ENCODE data around the gene OPA3.

DNA sequence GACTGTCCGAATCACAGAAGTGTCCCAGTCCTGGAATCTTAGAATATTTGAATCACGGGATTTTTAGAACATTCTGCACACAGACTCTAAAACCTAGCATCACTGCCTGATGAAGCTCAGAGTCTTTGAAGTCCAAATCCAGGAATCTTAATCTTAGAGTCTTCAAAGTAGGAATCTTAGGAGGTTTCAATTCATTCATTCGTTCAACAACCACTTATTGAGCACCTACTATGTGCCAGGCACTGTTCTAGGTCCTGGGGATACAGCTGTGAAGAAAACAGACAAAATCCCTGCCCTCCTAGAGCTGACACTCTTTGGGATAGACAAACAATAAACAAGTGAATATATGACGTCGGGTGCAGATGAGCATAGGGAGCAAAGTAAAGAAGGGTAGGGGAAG lies 89.4 kb downstream of the OPA3 start:
- TF ChIP-seq, protein P1, sequence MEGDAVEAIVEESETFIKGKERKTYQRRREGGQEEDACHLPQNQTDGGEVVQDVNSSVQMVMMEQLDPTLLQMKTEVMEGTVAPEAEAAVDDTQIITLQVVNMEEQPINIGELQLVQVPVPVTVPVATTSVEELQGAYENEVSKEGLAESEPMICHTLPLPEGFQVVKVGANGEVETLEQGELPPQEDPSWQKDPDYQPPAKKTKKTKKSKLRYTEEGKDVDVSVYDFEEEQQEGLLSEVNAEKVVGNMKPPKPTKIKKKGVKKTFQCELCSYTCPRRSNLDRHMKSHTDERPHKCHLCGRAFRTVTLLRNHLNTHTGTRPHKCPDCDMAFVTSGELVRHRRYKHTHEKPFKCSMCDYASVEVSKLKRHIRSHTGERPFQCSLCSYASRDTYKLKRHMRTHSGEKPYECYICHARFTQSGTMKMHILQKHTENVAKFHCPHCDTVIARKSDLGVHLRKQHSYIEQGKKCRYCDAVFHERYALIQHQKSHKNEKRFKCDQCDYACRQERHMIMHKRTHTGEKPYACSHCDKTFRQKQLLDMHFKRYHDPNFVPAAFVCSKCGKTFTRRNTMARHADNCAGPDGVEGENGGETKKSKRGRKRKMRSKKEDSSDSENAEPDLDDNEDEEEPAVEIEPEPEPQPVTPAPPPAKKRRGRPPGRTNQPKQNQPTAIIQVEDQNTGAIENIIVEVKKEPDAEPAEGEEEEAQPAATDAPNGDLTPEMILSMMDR (IDR thresholded peaks at IDR 0.05): no peak
- TF ChIP-seq ZFX (IDR thresholded peaks at IDR 0.05; ENCODE audit: borderline replicate concordance): no peak

Data from 22Rv1 (cell line).